Activated naive CD4-positive, alpha-beta T cell treated with anti-CD3 and anti-CD28 coated beads, Interleukin-2, amount 50 U/mL, for 72 hours (primary cell): Measurements from ENCODE around the gene SGK2. TPM values are rescaled to one million over a fixed set of nuclear protein-coding genes. Genes with fewer than 3 reads are reported as not detected.
A peak's percentile ranks its signal among the peaks of the same experiment; 100 is the strongest.

Experiments used
- ATAC-seq, 2 donors: fragments of 150-1000 bp; cut with Tn5 transposase; 2 replicates each; pipeline ENCODE4 v1.10.0; 2021; ENCODE audit warnings: mild to moderate bottlenecking in 2 of 2, moderate library complexity in 2 of 2
- DNase-seq, 2 donors: peaks; one replicate each; pipeline ENCODE4 v3.0.0; 2021 to 2022; ENCODE audit warnings: low spot score in 2 of 2
- H3K27ac Mint-ChIP-seq, 2 donors: one replicate each; pipeline ENCODE4 v1.8.0; 2022; ENCODE audit warnings: mild to moderate bottlenecking in 2 of 2, mixed read lengths in 2 of 2
- H3K36me3 Mint-ChIP-seq, 2 donors: one replicate each; pipeline ENCODE4 v1.8.0; 2022; ENCODE audit warnings: mixed read lengths in 2 of 2
- H3K9me3 Mint-ChIP-seq, 2 donors: one replicate each; pipeline ENCODE4 v1.8.0; 2022; ENCODE audit warnings: mixed read lengths in 2 of 2
- total RNA-seq, 2 donors: library from RNA; stranded (reverse); gene quantifications; one replicate each; pipeline ENCODE4 v1.2.3, GENCODE V29; 2022

SGK2 gene
- under 1 TPM; 0.59 to 0.82 TPM for total RNA-seq

- Mint-ChIP-seq H3K36me3 (no peaks in the 10 kb centered on the region), H3K9me3 (no peaks in the 10 kb centered on the region), H3K27ac (peak within 1 kb of the TSS in 1 of 2 donors; percentile 7)
- ATAC-seq (no peak), DNase-seq (no peak)
These were observed at the start of gene SGK2 for GRCh38 chr20:43558412-43559146. Gene SGK2 (plus strand): TSS chr20:43559027. CDS start chr20:43566496, 7,469 bp downstream.

- Mint-ChIP-seq H3K27ac (no peak overlapping the region), H3K36me3 (peaks cover 4% of the 10 kb centered on the region in 2 donors), H3K9me3 (no peaks in the 10 kb centered on the region)
- ATAC-seq (no peak), DNase-seq (no peak)
These were observed 46.9 kb upstream of the SGK2 start for GRCh38 chr20:43511879-43512278.

- DNase-seq (no peak), ATAC-seq (no peak)
- Mint-ChIP-seq H3K9me3 (no peaks in the 10 kb centered on the region), H3K36me3 (peaks cover 4% of the 10 kb centered on the region in 2 donors), H3K27ac (peak overlapping the region in 1 of 2 donors; percentile 91)
These were observed 45.4 kb upstream of the SGK2 start for GRCh38 chr20:43513372-43513930.

GRCh38 chr20:43513931-43514647, 44.7 kb upstream of the SGK2 start:
- DNase-seq, result peak; percentile 90 to 92
- Mint-ChIP-seq H3K27ac (peak overlapping the region; percentile 91 to 97), H3K36me3 (peaks cover 4% of the 10 kb centered on the region in 2 donors), H3K9me3 (no peaks in the 10 kb centered on the region)
- ATAC-seq, result peak; percentile 86 to 92

- H3K36me3 Mint-ChIP-seq, result peaks cover 4% of the 10 kb centered on the region in 2 donors
- H3K27ac Mint-ChIP-seq, result peak overlapping the region; percentile 91 to 97
- no peak for DNase-seq
- ATAC-seq, result peak; percentile 11 to 27
- no peaks in the 10 kb centered on the region for H3K9me3 Mint-ChIP-seq
These were observed 44.2 kb upstream of the SGK2 start for GRCh38 chr20:43514648-43514999.

GRCh38 chr20:43515628-43516027, 43.2 kb upstream of the SGK2 start:
- Mint-ChIP-seq H3K9me3 (no peaks in the 10 kb centered on the region), H3K36me3 (peaks cover 4% of the 10 kb centered on the region in 2 donors), H3K27ac (no peak overlapping the region)
- ATAC-seq (no peak), DNase-seq (no peak)

GRCh38 chr20:43516251-43516824, 42.5 kb upstream of the SGK2 start:
- Mint-ChIP-seq H3K9me3 (no peaks in the 10 kb centered on the region), H3K36me3 (peaks cover 4% of the 10 kb centered on the region in 2 donors), H3K27ac (no peak overlapping the region)
- DNase-seq, result no peak
- ATAC-seq, result no peak

GRCh38 chr20:43520074-43520630, 38.7 kb upstream of the SGK2 start:
- Mint-ChIP-seq H3K27ac (no peak overlapping the region), H3K9me3 (peaks cover 0 to 9% of the 10 kb centered on the region in 2 donors), H3K36me3 (no peaks in the 10 kb centered on the region)
- ATAC-seq (no peak), DNase-seq (no peak)

GRCh38 chr20:43525021-43525420, 33.8 kb upstream of the SGK2 start:
- no peak overlapping the region for H3K27ac Mint-ChIP-seq
- DNase-seq, result no peak
- no peaks in the 10 kb centered on the region for H3K36me3 Mint-ChIP-seq
- no peak for ATAC-seq
- peaks cover 0 to 9% of the 10 kb centered on the region in 2 donors for H3K9me3 Mint-ChIP-seq

GRCh38 chr20:43528258-43528875, 30.5 kb upstream of the SGK2 start:
- peaks cover 0 to 9% of the 10 kb centered on the region in 2 donors for H3K9me3 Mint-ChIP-seq
- no peaks in the 10 kb centered on the region for H3K36me3 Mint-ChIP-seq
- DNase-seq (no peak), ATAC-seq (no peak)
- H3K27ac Mint-ChIP-seq, result no peak overlapping the region

GRCh38 chr20:43529051-43529450, 29.8 kb upstream of the SGK2 start:
- H3K36me3 Mint-ChIP-seq, result no peaks in the 10 kb centered on the region
- peak overlapping the region in 1 of 2 donors; percentile 35 for H3K27ac Mint-ChIP-seq
- no peak for ATAC-seq
- DNase-seq, result no peak
- H3K9me3 Mint-ChIP-seq, result peaks cover 0 to 8% of the 10 kb centered on the region in 2 donors

- peak overlapping the region; percentile 35 to 46 for H3K27ac Mint-ChIP-seq
- H3K36me3 Mint-ChIP-seq, result no peaks in the 10 kb centered on the region
- ATAC-seq (no peak), DNase-seq (no peak)
- peaks cover 0 to 3% of the 10 kb centered on the region in 2 donors for H3K9me3 Mint-ChIP-seq
These were observed 29.2 kb upstream of the SGK2 start for GRCh38 chr20:43529457-43530153.

GRCh38 chr20:43530321-43531090, 28.3 kb upstream of the SGK2 start:
- DNase-seq (no peak), ATAC-seq (no peak)
- Mint-ChIP-seq H3K36me3 (no peaks in the 10 kb centered on the region), H3K27ac (peak overlapping the region in 1 of 2 donors; percentile 50), H3K9me3 (no peaks in the 10 kb centered on the region)

- no peak for ATAC-seq
- H3K9me3 Mint-ChIP-seq, result no peaks in the 10 kb centered on the region
- DNase-seq, result no peak
- no peaks in the 10 kb centered on the region for H3K36me3 Mint-ChIP-seq
- H3K27ac Mint-ChIP-seq, result peak overlapping the region in 1 of 2 donors; percentile 50
These were observed 27.8 kb upstream of the SGK2 start for GRCh38 chr20:43531091-43531443.

- Mint-ChIP-seq H3K9me3 (no peaks in the 10 kb centered on the region), H3K36me3 (no peaks in the 10 kb centered on the region), H3K27ac (no peak overlapping the region)
- DNase-seq (no peak), ATAC-seq (no peak)
These were observed 26.3 kb upstream of the SGK2 start for GRCh38 chr20:43532416-43533055.
